NCI-H2196 (cell line): ENCODE results near the gene SOX5.
"Not testable (repeated sequence)": the region's sequence is repeated elsewhere in the genome, so short reads cannot be mapped to it uniquely, and the experiment has no call there.

Source experiments
- DNase-seq: peaks from one replicate; lab custom pipeline; 2025; ENCODE audit not compliant: unreplicated experiment; lab: John Stamatoyannopoulos, UW

SOX5 gene

DNA sequence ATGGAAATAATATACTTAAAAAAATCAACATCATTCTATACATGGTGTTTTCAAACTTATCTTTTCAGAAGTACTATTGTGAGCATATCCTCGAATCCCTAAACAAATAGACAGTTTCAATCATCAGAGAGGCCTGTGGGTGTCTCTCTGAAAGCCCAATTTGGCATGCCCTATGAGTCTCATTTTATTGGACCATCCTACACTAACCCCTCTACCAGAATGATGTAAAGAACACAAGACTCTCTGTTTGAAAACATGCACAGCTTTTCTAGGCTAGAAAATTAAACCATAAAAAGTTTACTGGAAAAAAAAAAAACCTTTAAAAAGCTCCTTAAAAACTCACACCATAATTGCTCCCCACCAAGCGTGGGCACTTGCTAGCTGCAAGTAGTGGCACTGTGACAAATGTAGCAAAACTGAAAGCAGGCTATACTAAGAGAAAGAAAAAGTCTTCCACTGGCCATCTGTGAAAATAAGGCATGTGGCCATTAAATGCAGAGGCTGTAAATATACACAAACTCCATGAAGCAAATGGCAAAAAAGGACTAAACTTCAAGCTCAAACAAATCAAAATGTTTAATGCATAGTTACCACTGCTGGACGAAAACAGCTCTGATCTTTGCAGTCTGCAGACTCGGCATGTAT is 394.2 kb downstream of the SOX5 start:
- DNase-seq, result no peak

DNA sequence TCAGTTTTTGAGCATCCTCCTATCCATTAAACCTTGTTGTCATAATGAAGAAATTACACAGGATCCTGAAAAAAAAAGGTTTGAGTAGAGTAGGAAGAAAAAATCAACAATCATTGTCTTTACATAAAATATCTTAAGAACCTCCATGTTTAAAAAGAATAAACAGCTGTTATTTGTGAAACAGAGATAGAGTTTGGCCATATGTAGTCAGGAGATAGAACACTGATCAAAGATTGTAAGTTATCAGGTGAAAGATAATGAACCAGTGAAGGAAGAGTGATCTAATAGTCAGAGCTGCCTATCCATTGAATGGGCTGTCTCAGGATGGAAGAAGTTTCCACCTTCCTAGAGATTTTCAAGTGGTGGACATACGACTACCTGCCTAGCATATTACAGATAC is 397.1 kb downstream of the SOX5 start:
- no peak for DNase-seq

GRCh38 chr12:23550753-23551152 is 398.7 kb downstream of the SOX5 start:
- no peak for DNase-seq

DNA sequence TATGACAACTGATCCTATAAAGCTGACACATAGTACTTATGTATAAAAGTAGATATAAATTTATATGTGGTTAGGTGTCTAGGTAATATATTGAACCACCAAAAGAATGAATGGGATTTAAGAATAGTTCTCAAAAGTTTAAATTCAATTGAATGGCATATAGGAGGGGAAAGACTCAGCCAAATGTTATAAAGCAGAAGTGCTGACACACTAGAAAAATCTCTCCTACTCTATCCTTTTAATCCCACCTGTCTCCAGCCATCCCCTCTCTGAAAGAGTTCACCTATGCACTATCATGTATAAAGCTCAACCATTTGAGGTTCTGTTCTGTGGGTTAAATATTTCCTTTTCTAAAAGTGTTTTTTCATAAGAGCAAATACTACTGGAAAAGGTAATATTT is 400.7 kb downstream of the SOX5 start:
- no peak for DNase-seq

DNA sequence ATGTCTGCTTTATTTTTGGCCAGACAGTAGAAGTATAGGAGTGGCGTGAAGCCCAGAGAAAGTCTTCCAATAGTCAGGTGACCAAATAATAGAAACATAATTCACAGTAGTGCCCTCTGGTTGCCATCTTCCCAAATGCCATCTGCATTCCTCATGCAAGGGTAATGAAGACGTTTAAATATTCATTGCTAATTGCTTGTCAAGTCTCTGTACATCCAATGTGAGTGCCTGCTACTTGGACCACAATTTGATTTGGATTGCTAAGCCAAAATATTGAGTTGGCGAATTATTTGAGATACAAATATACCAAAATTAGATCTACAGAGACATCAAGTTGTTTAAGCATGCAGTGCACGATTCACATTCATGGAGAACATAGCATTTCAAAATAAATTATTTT is 402.7 kb downstream of the SOX5 start:
- DNase-seq, result no peak

GRCh38 chr12:23543767-23544166 is 405.7 kb downstream of the SOX5 start:
- DNase-seq, result no peak

GRCh38 chr12:23542187-23542586 is 407.3 kb downstream of the SOX5 start:
- DNase-seq, result no peak

DNA sequence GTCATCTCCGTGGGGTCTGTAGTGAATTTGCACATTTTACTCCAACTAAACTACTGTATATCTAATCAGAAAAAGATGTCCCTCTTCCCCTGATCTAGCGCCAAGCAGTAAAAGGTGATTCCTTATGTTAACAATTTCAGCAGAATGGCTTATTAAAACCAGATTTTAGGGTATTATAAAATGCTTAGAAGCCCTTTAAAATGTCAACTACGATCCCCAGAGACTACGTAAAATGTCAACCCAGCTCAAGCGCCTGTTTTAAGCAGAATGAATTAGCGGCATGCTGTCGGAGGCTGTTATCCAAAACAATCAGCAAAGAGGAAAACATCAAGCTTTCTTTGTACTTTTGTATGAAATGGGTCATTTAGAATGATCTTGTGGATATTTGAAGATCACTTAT is 408.9 kb downstream of the SOX5 start:
- DNase-seq, result no peak

DNA sequence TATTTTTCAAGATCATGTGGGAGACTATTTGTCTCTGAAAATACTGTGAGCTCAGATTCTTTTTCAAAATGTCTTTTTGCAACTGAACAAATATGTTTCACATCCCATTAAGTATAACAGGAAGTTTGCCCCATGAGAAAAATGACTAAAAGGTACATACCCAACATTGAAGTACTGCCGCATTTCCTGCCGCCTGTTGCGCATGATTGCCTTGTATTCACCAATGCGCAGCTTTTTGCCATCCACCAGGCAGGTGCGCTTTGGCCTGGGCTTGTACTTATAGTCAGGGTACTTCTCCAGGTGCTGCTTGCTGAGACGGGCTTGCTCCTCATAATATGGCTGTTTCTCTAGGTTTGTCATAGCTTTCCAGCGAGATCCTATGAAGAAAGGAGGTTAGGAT is 413.2 kb downstream of the SOX5 start:
- DNase-seq, result no peak

- no peak for DNase-seq
Measured at GRCh38 chr12:23535441-23535840, 414.0 kb downstream of the SOX5 start.

DNA sequence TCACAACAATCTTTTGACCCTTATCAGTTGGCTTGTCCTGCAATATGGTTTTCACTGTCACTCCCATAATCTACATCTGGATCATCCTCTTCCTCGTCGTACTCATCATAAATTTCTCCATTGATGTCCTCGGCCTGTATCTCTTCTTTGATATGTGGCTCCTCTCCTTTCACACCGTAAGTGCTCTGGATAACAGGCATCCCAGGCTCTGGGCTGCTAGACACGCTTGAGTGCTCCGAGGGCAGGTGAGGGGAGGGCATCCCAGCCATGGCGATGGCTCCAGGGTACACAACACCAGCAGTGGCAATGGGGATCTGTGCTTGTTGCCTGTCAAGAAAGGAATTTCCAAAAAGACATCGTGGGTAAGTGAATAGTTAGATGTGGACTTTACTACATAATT is 415.3 kb downstream of the SOX5 start:
- DNase-seq, result no peak

GRCh38 chr12:23533699-23534098 is 415.8 kb downstream of the SOX5 start:
- DNase-seq, result no peak

DNA sequence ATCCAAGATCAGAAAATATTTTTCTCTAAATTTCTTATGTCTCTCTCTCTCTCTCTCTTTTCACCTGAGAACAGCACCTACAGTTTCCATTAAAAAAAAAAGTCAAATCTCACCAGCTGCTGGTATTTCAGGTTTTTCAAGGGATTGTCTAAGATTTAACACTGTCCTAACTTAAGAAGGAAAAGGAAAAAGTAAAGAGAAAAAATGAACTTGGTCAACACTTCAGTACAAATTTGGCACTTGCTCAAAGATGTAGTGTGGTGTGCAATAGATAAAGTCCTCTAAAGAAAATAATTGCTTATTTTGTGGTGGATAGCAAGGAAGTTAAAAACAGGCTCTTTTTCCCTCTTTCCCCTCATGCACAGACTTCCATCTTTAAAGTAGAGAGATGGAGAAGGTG is 416.2 kb downstream of the SOX5 start:
- no peak for DNase-seq

DNA sequence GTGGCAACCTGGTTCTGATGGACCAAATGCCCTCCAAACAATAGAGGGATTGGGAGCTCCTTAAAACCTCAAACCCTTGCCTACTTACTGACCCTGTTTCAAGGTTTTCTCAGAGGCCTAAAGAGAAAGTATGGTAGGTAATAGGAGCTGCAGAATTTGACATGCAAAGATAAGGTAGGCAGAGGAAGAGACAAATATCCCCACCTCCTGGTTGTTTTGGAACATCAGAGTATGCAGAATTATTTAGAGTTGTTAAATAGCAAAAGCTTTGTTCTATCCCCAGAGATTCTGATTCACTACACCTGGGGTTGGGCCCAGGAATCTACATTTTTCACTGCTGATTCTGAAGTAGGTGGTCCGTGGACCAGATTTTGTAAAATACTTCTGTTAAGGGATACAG is 421.2 kb downstream of the SOX5 start:
- no peak for DNase-seq

GRCh38 chr12:23525450-23526072 is 423.9 kb downstream of the SOX5 start:
- peak; percentile 48 for DNase-seq

GRCh38 chr12:23523339-23523738 is 426.1 kb downstream of the SOX5 start:
- DNase-seq, result no peak

DNA sequence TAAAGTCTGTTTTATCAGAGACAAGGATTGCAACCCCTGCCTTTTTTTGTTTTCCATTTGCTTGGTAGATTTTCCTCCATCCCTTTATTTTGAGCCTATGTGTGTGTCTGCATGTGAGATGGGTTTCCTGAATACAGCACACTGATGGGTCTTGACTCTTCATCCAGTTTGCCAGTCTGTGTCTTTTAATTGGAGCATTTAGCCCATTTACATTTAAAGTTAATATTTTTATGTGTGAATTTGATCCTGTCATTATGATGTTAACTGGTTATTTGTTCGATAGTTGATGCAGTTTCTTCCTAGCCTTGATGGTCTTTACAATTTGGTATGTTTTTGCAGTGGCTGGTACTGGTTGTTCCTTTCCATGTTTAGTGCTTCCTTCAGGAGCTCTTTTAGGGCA is 430.0 kb downstream of the SOX5 start:
- not testable (repeated sequence) for DNase-seq

- DNase-seq, result not testable (repeated sequence)
Measured at GRCh38 chr12:23515785-23516184, 433.7 kb downstream of the SOX5 start.

GRCh38 chr12:23510484-23510883 is 439.0 kb downstream of the SOX5 start:
- no peak for DNase-seq

DNA sequence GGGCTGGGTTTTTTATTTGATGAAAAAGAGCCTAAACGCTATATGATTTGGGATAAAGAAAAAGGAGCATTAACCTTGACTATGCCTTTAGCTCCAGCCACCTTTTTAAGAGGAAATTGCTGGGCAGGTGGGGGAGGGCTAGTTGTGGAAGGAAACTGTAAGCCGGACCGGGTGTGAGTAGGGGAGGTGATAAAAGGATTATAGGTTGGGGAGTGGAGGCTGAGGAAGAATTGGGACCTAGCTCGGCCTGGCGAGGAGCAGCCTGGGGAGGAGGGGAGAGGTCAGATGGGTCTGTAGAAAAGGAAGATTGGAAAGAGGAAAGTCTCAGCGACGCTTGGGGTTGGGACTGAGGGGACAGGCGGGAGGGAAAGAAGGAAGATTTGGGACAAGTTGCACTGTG is 439.6 kb downstream of the SOX5 start:
- DNase-seq, result not testable (repeated sequence)

GRCh38 chr12:23507785-23508184 is 441.7 kb downstream of the SOX5 start:
- DNase-seq, result not testable (repeated sequence)

- not testable (repeated sequence) for DNase-seq
Measured at GRCh38 chr12:23505736-23506135, 443.7 kb downstream of the SOX5 start.
